AG10803 (cell line): ENCODE measurements around the gene ALPK3.

Experiments
- DNase-seq: peaks from one replicate; pipeline ENCODE4 v3.0.0; 2010; ENCODE audit warnings: low read depth
- H3K4me3 ChIP-seq: 2 replicates; pipeline ENCODE4 v1.5.1; 2011; ENCODE audit warnings: mild to moderate bottlenecking, low read length, control low read depth
- TF ChIP-seq, protein P1 (sequence below): conservative IDR thresholded peaks from 2 replicates; pipeline ENCODE4 v1.5.1; 2011; ENCODE audit warnings: mild to moderate bottlenecking, low read length, control low read depth, inconsistent platforms

Gene ALPK3

GRCh38 chr15:84899750-84900149 lies 82.6 kb downstream of the ALPK3 start:
- no peak overlapping the region for H3K4me3 ChIP-seq
- DNase-seq, result no peak
- TF ChIP-seq, protein P1, sequence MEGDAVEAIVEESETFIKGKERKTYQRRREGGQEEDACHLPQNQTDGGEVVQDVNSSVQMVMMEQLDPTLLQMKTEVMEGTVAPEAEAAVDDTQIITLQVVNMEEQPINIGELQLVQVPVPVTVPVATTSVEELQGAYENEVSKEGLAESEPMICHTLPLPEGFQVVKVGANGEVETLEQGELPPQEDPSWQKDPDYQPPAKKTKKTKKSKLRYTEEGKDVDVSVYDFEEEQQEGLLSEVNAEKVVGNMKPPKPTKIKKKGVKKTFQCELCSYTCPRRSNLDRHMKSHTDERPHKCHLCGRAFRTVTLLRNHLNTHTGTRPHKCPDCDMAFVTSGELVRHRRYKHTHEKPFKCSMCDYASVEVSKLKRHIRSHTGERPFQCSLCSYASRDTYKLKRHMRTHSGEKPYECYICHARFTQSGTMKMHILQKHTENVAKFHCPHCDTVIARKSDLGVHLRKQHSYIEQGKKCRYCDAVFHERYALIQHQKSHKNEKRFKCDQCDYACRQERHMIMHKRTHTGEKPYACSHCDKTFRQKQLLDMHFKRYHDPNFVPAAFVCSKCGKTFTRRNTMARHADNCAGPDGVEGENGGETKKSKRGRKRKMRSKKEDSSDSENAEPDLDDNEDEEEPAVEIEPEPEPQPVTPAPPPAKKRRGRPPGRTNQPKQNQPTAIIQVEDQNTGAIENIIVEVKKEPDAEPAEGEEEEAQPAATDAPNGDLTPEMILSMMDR, result no peak

GRCh38 chr15:84901540-84901939 lies 84.4 kb downstream of the ALPK3 start:
- H3K4me3 ChIP-seq, result no peak overlapping the region
- no peak for DNase-seq
- TF ChIP-seq, protein P1, result no peak

DNA sequence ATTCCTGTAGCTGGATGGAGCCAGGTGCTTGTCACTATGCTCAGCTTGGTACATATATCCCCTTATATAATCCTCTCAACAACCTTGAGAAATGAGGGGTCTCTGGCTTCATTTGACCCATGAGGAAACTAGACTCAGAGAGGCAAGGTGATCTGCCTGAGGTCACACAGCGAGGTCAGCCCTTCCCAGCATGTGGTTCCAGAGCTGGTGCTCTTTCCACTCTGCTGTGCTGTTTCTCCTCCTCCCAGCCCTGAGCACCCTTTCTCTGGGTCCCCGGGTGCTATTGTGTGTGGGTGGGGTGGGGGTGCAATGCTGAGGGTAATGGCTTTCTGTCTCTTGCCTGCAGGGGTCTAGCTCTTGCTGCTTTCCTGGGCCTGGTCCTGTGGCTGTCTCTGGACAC lies 86.6 kb downstream of the ALPK3 start:
- no peak overlapping the region for H3K4me3 ChIP-seq
- TF ChIP-seq, protein P1, result no peak
- no peak for DNase-seq

GRCh38 chr15:84904419-84904818 lies 87.3 kb downstream of the ALPK3 start:
- no peak overlapping the region for H3K4me3 ChIP-seq
- DNase-seq, result peak; percentile 18
- TF ChIP-seq, protein P1, result no peak

DNA sequence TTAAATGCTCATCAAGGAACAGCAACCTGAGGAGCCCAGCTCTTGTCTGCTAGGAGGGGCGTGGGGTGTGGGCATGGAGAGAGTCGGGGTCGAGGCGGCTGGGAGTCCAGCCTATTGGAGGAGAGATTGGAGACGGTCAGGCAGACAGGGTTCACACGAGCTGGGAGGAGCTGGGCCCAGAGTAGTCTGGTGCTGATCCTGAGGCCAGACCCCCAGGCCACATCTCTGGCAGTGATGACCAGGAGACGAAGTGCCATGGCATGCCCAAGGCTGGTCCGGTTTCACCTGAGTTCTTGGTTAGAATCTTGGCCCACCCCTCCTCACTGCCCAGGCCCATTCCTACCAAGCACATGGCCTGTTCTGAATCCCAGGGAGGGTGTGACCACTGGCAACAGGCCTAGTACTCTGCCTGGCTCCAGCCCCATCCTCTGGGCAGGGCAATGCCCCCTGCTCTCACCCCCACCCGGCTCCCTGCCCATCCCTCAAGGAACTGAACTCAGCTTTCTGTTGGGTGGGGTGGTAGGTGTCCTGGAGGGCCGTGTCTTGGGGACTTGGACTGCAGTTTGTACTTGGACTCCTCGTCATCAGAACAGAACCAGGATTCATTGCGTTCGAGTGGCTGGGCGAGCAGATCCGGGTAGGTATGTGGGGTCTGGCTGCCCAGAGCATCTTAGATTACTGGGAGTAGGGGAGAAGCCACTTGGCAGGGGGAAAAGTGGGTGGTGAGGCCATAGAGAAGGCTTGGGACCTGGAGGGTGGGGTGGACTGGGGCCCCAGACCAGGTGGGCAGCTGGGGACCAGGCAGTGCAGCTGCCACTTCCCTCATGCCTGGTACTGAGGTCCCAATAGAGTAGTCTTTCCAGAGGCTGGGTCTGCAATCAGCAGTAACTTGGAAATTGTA lies 88.1 kb downstream of the ALPK3 start:
- no peak overlapping the region for H3K4me3 ChIP-seq
- no peak for DNase-seq
- TF ChIP-seq, protein P1, result no peak

DNA sequence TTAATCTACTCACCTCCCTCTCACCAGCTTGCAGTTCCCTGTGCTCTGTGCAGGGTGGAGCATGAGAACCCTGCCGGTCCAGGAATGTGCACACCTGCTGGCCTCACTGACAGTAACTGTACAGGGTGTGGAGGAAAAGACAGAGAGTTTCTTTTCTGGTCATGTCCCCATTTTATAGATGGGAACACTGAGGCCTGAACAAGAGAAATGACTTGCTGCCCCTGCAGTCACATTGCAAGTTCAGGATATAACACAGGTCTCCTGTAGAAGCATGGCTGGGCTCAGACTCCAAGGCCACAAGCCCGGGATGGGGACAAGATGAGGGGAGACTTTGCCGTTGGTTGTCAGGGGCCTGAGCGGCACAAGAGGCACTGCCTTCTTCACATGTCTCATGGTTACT lies 90.6 kb downstream of the ALPK3 start:
- no peak for DNase-seq
- no peak overlapping the region for H3K4me3 ChIP-seq
- TF ChIP-seq, protein P1, result no peak

- DNase-seq, result no peak
- TF ChIP-seq, protein P1, result no peak
These were observed 91.4 kb downstream of the ALPK3 start for GRCh38 chr15:84908564-84908963.

More at GRCh38 chr15:84908564-84908963, 91.4 kb downstream of the ALPK3 start:
- H3K4me3 ChIP-seq, result no peak overlapping the region
